HG02840 (cell line): ENCODE results near the gene RINT1.
"Not testable (repeated sequence)": the region's sequence is repeated elsewhere in the genome, so short reads cannot be mapped to it uniquely, and the experiment has no call there.

Experiments used
- ATAC-seq: cut with Tn5 transposase; IDR thresholded peaks from one replicate; pipeline ENCODE4 v1.9.1; 2021; ENCODE audit warnings: mild to moderate bottlenecking, moderate library complexity, moderate number of reproducible peaks; ENCODE audit not compliant: unreplicated experiment, low FRiP score

The RINT1 gene

DNA sequence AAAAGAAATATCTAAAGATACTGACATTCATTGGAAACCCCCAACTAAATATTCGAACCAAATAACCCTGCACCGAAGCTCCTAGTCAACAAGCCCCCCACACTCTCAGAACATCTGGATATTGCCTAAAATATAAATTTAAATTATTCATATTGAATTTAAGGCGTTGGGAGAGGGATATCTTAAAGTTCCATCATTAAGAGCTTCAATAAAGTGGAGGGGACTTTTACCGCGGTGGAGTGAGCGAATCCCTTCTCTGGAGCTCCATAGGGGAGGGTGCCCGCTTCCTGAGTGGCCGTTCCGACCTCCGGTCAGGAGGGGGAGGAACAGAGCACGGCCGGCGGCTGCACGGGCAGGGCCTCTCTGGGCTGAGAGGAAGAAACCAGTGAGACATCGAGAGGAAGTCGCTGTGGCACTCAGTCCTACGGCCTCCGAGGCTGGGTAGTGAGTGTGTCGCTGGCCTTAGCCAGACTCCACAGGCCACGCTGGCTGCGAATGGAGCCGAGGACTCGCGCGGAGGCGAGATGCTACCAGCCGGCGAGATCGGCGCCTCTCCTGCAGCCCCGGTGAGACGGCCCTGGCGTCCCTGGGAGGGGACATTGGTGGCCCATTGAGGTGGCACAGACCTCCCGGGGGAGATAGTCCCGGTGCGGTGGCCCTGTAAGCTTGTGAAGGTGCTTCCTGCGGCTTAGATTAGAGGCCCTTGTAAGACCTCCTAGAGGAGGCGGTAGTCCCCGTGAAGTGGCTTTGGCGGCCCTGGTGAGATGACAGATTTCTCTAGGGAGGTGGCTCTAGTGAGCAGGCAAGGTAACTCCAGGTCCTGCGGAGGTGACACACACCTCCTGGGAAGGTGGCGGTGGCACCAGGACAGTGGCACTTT lies at the start of gene RINT1:
RINT1 (plus strand) TSS at position 410 of the 880 bp plus-strand sequence; CDS start at position 525, 115 bp downstream.
- ATAC-seq, result peak; percentile 96

DNA sequence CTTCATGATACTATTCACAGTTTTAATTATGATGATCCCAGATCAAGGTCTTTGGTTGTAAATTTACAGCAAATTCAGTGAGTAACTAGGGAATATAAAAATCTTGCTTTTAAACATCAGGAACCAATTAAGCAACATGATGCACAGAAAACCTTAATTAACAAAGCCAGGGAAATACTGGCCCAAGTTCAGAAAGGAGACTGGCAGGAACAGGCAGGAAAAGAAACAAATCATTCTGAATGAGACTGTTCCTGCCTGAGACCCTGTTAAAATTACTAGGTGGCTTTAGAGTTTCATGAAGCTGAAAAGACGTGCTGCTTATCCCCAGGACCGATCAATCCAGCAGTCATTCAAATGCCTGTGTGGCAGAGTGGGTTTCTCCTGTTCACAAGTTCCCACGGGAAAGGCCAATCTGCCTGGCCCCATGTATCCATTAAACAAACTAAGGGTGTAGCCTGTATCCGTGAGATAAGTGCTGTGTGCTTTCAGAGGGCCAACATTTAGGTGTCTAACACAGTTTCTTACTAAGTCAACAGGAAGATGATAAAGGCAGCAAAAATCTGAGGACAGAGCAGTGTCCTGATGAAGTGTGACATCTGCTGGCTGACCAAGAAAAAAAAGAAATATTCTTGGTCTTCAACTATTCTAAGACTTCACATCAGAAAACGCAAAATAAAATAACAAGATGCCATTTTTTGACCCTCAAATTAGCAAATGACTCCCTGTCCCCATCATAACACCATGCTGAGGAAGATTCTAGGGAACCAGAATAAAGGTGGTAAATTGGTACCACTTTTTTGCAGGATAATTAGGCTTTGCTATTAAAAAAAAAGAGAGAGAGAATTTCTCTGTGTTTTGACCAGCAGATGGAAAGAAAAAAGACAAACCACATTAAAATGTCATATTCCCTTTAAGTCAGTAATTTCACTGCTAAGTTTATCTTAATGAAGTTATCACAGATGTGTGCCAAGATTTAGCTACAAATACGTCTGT lies 44.1 kb upstream of the RINT1 start:
- no peak for ATAC-seq

DNA sequence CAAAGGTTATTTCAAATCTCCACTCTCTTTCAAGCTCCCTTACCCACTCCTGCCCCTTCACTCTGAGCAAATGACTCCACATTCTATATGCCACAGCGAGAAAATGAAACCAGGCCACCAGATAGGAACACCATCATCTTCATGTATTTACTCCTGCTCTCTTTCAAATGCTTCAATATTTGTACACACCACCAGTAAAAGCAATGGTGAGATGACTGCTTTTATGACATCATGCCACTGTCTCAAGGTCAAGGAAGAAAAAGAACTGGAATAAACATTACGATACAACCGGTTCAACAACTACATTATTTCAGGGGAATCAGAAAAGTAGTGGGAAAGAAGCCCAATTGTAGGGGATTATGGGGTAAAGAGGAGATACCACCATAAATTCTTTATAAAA lies 42.6 kb upstream of the RINT1 start:
- no peak for ATAC-seq

DNA sequence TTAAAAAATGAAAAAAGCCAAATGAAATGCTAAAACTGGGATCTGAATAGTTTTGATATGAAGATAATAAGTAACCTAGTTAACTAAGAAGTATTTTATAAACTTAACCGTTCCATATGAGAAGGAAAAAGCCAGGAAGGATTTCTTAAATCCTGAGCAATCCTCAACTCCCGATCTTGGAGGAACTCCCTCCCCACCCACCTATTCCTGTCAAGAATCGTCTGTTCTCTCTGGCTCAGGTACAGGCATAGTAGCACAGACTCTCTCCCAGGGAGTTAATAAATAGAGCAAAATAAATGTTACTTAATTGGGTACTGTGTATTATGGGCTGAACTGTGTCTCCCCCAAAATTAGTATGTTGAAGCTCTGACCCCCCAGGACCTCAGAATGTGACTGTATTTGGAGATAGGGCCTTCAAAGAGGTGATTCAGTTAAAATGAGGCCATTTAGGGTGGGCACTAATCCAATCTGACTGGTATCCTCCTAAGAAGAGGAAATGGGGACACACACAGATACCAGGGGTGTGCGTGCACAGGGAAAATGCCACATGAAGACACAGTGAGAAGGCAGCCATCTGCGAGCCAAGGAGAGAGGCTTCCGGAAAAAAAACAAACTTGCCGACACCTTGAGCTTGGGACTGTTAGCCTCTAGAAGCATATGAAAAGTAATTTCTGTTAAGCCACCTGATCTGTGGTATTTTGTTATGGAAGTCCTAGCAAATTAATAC lies 38.6 kb upstream of the RINT1 start:
- ATAC-seq, result no peak

DNA sequence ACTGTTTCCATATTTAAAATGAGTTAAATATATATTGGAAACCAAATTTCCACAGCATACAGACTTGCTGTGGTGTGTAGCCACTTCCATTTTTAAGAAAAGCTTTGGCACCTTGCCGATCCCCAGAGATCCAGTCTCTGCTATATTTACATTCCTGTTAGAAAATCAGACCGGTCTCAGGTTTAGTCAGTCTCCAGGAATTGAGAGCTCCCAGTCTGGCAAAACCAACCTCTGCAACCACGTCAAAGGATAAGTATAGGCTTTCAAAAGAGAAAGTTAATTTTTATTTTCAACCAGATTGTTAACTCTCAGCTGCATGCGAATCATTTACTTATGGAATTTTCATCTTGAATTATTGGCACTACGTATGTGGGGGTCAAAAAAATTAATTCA lies 38.1 kb upstream of the RINT1 start:
- ATAC-seq, result no peak

DNA sequence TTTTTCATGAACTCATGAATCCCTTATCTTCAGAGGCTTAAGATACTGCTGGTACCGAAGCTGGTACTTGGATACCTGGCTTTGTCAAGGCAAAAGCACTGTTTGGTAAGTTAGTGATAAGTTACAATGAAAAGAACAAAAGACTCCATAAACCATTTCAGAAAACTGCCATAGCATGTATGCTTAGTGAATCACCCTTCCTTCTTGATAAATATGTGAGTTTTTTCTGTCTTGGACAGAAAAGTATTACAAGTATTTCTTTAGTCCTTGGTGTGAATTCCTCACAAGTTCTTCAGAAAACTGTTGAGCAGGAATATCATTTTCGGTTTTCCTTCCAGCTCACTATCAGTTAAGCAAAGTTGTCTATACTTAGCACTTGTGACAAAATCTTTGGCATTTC lies 35.5 kb upstream of the RINT1 start:
- ATAC-seq, result no peak

GRCh38 chr7:105497016-105497415 lies 35.0 kb upstream of the RINT1 start:
- no peak for ATAC-seq

GRCh38 chr7:105502173-105502572 lies 29.8 kb upstream of the RINT1 start:
- no peak for ATAC-seq

DNA sequence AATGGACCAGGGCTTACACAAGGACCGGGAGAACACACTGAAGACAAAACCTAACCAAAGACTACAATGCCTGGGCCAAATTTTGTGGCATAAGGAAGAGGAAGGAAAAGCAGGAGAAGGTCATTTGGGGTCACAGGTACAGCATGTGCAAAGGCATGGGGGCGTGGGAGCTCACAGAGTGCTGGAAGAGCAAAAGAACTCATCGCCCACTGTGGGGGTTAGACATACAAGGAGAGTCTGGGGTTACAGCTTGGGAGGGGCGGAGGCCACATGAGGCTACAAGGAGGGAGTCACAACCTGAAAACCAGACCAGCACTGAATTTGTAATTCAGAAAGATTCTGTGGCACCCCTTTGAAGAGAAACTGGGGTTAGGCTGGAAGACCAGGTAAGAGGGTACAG lies 19.6 kb upstream of the RINT1 start:
- no peak for ATAC-seq

DNA sequence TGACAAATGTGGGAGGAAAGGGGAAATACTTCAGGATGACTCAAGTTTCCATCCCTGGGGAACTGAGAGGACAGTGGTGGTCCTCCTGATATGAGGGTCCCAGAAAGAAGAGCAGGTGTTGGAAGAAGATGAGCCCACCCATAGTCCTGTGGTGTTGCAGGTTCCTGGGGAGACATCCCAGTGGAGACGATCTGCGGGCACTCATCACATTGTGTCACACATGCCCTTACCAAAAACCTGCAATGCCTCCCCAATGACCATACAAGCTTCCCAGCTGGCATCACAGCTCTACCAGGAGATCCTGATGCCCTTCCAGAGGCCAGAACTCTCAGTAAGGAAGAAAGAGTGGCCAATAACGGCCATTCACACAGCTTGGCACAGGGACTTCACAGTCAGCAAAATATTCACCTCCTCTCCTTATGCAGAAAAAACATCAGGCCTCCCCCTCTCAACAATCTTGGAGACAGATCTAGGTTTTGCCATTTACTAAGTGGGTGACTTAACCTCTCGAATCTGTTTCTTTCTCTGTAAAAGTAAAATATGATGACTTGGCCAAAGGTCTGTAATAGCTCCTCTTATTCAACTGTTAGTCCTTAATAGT lies 19.0 kb upstream of the RINT1 start:
- ATAC-seq, result no peak

GRCh38 chr7:105515610-105516009 lies 16.4 kb upstream of the RINT1 start:
- not testable (repeated sequence) for ATAC-seq

DNA sequence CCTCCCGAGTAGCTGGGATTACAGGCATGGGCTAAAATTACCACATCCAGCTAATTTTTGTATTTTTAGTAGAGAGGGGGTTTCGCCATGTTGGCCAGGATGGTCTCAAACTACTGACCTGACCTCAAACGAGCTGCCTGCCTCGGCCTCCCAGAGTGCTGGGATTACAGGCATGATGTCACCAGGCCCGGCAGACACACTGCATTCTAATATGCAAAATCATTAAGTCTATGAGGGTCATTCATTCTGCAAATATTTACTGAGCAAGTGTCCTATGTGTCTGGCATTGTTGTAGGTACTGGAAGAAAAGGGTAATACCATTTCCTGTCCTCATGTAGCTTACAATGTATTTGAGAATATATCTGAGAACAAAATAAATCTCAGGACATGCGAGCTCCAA lies 12.6 kb upstream of the RINT1 start:
- ATAC-seq, result no peak

GRCh38 chr7:105520620-105521019 lies 11.4 kb upstream of the RINT1 start:
- not testable (repeated sequence) for ATAC-seq

DNA sequence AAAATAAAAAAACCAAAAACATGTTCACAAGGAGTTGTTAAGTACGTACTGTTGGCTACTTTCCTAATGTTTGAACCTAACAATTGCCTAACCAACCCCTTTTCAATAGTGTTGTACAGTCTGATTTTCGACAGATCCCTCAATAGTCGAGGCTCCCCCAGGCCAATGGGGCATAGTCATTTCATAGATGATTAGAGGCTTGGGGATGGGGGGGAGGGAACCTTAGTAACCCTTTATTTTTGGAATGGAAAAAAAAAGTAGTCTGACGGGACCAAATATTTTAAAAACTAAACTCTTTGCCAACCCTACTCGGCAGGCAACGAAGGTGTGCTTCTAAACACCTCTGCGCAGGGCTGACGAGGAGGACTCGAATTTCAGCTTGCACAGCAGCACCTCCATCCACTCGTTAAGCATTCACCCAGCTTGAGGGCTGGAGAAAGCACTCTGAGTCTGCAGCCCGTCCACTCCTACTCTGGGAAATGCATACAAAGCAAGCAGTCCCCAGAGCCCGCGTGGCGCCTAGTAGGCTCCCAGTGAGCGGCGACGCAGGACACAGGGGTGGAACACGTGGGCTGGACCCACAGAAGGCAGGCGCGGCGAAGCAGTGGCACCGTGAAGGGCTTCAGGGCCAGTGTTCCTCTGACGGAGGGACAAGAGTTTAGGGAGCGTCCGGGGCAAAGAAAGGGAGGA lies 10.8 kb upstream of the RINT1 start:
- peak; percentile 34 for ATAC-seq

DNA sequence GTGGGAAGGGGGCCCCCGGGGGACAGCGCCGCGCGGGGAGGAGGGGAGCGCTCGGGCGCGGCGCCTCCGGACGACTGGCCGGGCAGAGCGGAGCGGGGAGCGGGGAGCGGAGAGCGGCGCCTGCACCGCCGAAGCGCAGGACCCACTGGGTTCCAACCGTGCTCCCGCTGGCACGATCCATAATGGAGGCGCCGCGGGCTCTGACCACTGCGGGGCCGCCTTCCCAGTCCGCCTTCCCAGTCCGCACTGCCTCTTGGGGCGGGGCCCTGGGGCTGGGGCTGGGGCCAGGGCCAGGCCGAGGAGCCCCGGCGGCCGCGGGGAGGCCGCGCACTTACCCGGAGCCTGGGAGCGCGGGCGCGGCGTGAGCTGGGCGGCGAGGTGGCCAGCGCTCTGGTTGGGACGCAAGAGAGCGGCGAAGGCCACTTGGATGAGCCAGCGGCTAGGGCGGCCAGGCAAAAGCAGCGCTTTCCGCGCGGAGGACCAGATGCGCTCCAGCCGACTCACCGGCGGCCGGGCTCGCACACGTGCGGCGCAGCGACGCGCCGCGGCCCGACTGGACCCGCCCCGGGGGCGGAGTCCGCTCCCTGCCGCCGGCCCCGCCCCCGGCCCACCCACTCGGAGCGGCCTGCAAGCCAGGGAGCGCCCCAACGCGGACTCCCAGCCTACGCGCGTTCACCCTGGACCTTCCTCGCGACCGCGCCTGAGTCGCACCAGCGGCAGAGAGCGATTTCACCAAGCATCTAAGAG lies 10.1 kb upstream of the RINT1 start, which contains the start of gene PUS7:
PUS7 (minus strand) TSS at position 555 of the 747 bp plus-strand sequence. CDS start 13,759 bp downstream, outside the sequence.
- ATAC-seq, result peak; percentile 87

GRCh38 chr7:105524423-105524822 lies 7.6 kb upstream of the RINT1 start:
- ATAC-seq, result not testable (repeated sequence)

DNA sequence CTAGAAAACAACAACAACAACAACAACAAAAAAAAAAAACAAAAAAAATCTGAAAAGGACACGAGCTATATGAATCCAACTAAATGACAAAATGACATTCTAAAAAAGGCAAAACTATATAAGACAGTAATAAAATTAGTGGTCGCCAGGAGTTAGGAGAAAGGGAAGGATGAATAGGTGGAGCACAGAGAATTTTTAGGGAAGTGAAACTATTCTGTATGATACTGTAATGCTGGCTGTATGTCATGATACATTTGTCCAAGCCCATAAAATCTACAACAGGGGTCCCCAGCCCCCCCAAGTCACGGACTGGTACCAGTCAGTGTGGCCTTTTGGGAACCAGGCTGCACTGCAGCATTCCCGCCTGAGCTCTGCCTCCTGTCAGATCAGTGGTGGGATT lies 7.2 kb upstream of the RINT1 start:
- ATAC-seq, result no peak

DNA sequence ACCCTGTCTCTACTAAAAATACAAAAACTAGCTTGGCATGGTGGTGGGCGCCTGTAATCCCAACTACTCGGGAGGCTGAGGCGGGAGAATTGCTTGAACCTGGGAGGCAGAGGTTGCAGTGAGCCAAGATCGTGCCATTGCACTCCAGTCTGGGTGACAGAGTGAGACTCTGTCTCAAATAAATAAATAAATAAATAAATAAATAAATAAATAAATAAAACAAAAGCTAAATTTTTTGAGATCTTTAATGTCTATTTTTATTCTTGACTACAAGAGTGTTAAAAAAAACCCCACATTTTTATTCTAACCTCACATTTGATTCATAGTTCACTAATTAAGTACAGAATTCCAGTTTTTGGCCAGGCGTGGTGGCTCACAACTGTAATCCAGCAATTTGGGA lies 4.3 kb upstream of the RINT1 start:
- ATAC-seq, result not testable (repeated sequence)

DNA sequence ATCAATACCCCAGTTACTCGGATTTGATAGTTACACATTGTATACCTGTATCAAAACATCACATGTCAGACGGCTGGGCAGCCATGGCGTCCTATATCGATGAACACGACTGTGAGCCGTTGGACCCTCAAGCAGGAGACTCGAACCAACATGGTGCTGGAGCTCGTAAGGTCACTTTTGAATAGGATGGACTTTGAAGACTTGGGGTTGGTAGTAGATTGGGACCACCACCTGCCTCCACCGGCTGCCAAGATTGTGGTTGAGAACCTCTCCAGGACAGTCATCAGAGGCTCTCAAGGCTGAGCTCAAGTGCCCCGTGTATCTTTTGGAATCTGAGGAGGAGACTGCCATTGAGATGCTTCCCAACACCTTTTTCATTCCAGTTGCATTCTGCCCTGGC lies 1.9 kb upstream of the RINT1 start:
- no peak for ATAC-seq
